ENCODE measurements around the gene SYT13. TPM values are rescaled to one million over a fixed set of nuclear protein-coding genes. Genes with fewer than 3 reads are reported as not detected.

SYT13 gene
- total RNA-seq, 1 experiment from 2014 or later = 4.3 TPM

DNA sequence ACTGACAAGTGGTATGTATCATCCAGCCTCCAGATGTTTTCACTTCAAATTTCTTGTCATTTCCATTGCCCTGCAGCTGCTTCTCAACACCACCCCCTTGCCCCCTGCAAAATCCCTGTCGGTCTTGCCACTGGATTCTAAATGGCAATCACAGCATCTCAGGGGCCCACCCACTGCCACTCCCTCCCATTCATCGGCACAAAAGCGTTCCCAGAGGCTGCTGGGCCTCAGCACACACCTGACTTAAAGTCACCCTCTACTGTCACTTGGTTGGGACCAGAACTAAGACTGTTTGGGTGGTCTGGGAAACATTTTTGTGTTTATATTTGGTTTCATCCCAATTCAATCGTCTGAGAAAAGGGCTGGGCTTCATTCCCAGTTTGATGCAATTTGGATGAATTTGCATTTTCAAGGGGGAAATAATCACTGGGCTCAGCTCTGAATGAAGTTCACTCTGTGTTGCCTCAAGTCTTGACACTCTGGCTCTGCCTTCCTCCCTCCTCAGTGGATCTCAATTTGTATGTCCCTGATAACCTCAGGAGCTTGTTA is 27.1 kb downstream of the SYT13 start:
- Histone ChIP-seq H3K27me3 (ENCODE audit: insufficient read depth, low read length) (no peaks in the 10 kb centered on the region), H4K8ac (replicated peaks; ENCODE audit: insufficient read length, low read depth, low read length) (no peak overlapping the region), H3K23me2 (ENCODE audit: insufficient read length, low read depth, low read length, poor library complexity, severe bottlenecking) (no peaks in the 10 kb centered on the region), H3K23ac (ENCODE audit: insufficient read length, low read depth, low read length) (no peak overlapping the region), H3K18ac (ENCODE audit: insufficient read length, low read depth, low read length) (no peak overlapping the region), H4K5ac (ENCODE audit: insufficient read length, low read depth, low read length) (no peak overlapping the region), H3K27ac (ENCODE audit: insufficient read length, low read depth, low read length) (no peak overlapping the region), H3K9ac (ENCODE audit: extremely low read depth, insufficient read length, low read length) (no peak overlapping the region), H3T11ph (ENCODE audit: low read length) (no peak overlapping the region), H2AK5ac (ENCODE audit: insufficient read length, low read length) (no peak overlapping the region), H2BK5ac (ENCODE audit: insufficient read length, low read length) (no peak overlapping the region), H3K14ac (ENCODE audit: insufficient read depth, low read length) (no peak overlapping the region), H2BK120ac (ENCODE audit: low read depth, low read length, poor library complexity, severe bottlenecking) (no peak overlapping the region), H3K56ac (ENCODE audit: insufficient read length, low read depth, low read length) (no peak overlapping the region), H3K4ac (ENCODE audit: low read depth, low read length) (no peak overlapping the region), H3K79me2 (ENCODE audit: insufficient read depth, low read length) (no peaks in the 10 kb centered on the region), H4K91ac (ENCODE audit: insufficient read length, low read depth, low read length) (no peak overlapping the region), H2BK20ac (ENCODE audit: low read depth, low read length, poor library complexity, severe bottlenecking) (no peak overlapping the region), H2BK12ac (ENCODE audit: insufficient read length, low read depth, low read length) (no peak overlapping the region), H3K9me3 (ENCODE audit: control insufficient read depth, low read depth, low read length) (no peaks in the 10 kb centered on the region), H2AFZ (ENCODE audit: low read length) (no peak overlapping the region), H3K4me2 (ENCODE audit: insufficient read depth, insufficient read length, low read length) (no peak overlapping the region), H3K4me1 (ENCODE audit: insufficient read depth, low read length) (peaks cover 2% of the 10 kb centered on the region; the same call in 1 of the 2 replicates), H2BK15ac (ENCODE audit: low read depth, low read length) (no peak overlapping the region), H4K20me1 (ENCODE audit: control insufficient read depth, insufficient read depth, insufficient read length) (no peaks in the 10 kb centered on the region), H3K79me1 (ENCODE audit: insufficient read depth, low read depth, low read length, poor library complexity, severe bottlenecking) (no peaks in the 10 kb centered on the region)
- Mint-ChIP-seq H3K4me1 (peaks cover 16 to 17% of the 10 kb centered on the region in 2 experiments), H3K36me3 (ENCODE audit: insufficient read depth in 1 of 3, low read depth in 3 of 3) (no peaks in the 10 kb centered on the region), H3K27me3 (ENCODE audit: low read depth) (peaks cover 2% of the 10 kb centered on the region; the same call in 1 of the 2 replicates), H3K27ac (no peak overlapping the region), H3K9me3 (no peaks in the 10 kb centered on the region), H3K4me3 (no peak overlapping the region; a peak in 1 of 5 replicates)
- TF ChIP-seq, protein P1, sequence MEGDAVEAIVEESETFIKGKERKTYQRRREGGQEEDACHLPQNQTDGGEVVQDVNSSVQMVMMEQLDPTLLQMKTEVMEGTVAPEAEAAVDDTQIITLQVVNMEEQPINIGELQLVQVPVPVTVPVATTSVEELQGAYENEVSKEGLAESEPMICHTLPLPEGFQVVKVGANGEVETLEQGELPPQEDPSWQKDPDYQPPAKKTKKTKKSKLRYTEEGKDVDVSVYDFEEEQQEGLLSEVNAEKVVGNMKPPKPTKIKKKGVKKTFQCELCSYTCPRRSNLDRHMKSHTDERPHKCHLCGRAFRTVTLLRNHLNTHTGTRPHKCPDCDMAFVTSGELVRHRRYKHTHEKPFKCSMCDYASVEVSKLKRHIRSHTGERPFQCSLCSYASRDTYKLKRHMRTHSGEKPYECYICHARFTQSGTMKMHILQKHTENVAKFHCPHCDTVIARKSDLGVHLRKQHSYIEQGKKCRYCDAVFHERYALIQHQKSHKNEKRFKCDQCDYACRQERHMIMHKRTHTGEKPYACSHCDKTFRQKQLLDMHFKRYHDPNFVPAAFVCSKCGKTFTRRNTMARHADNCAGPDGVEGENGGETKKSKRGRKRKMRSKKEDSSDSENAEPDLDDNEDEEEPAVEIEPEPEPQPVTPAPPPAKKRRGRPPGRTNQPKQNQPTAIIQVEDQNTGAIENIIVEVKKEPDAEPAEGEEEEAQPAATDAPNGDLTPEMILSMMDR (conservative IDR thresholded peaks at IDR 0.05) = no peak
- no CpG with 5 or more reads among the region's 4 CpGs for WGBS (ENCODE audit: extremely low coverage, insufficient read length, low lambda C conversion rate)
- DNase-seq = no peak
